Panc1 (cell line): ENCODE data around the gene ASPN.

Source experiments
- CTCF ChIP-seq: fragments of 450-650 bp; IDR thresholded peaks from 2 replicates; pipeline ENCODE4 v1.5.1; 2017; ENCODE audit warnings: mild to moderate bottlenecking
- POLR2AphosphoS5 ChIP-seq: IDR thresholded peaks from 2 replicates; pipeline ENCODE4 v1.6.1; 2012; ENCODE audit warnings: mild to moderate bottlenecking, low read depth, low read length, moderate library complexity
- TCF7L2 ChIP-seq: IDR thresholded peaks from 2 replicates; pipeline ENCODE4 v1.6.1; 2011; ENCODE audit warnings: mild to moderate bottlenecking, low read depth, low read length, inconsistent platforms

- no peak for TF ChIP-seq POLR2AphosphoS5
- no peak for TF ChIP-seq CTCF
- TF ChIP-seq TCF7L2: no peak
Measured at GRCh38 chr9:92500725-92501124, 18.4 kb upstream of the ASPN start.
